Femur (tissue), 1 donor: Measurements from ENCODE around the gene IFNA8.
"Not testable (repeated sequence)": the region's sequence is repeated elsewhere in the genome, so short reads cannot be mapped to it uniquely, and the experiment has no call there.

Source experiments
- DNase-seq: peaks from one replicate; pipeline ENCODE4 v3.0.0-alpha.2; 2017

Gene IFNA8

DNA sequence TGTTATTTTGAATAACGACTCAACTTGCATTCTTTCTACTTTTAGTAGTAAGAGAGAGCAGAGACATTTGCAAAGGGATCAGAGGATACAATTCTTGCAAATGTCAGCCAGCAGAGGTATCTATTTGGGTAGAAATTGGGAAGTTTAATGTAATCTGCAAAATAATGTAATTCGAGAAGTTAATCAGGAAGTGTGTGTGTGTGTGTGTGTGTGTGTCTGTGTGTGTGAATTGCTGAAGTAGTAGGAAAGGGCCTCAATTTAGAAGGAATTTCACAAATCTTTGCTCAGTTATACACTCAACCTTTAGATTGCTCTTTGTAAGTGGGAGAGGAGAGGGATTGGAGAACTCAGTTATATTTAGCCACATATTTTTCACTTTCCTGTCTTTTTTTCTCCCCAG is 20.3 kb downstream of the IFNA8 start:
- DNase-seq, result no peak

DNA sequence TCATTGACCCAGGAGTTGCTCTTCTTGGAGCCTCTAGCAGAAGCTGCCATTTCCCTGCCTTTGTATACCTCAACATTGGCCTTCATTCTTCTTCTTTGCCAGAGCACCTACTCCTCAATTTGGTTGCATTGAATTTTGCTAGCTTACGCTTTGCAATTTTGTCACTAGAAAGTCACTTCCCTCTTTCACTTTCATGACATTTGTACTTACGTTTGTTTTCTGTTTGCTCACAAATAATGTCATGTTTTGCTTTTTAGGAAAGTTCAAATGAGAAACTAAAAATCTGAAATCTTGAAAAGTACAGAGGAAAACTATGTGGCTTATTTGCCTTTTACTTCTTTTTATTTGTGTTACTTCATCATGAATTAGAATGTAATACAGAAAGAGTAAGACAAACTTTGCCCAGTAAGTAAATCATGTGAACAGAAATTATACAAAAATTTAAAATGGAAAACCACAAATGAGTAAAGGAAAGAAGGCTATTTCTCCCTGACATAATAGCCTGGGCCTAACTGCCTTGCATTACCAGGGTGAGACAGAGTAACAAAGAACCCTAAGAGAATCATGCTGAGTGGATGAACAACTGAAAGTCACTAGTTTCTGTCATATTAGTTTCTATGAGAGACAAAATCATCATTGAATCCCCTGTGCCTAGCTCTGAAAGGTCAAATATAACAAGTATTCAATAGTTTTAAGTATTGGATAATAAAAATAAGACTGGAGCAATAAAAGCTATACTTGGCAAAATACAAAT is 23.9 kb downstream of the IFNA8 start:
- DNase-seq, result no peak

DNA sequence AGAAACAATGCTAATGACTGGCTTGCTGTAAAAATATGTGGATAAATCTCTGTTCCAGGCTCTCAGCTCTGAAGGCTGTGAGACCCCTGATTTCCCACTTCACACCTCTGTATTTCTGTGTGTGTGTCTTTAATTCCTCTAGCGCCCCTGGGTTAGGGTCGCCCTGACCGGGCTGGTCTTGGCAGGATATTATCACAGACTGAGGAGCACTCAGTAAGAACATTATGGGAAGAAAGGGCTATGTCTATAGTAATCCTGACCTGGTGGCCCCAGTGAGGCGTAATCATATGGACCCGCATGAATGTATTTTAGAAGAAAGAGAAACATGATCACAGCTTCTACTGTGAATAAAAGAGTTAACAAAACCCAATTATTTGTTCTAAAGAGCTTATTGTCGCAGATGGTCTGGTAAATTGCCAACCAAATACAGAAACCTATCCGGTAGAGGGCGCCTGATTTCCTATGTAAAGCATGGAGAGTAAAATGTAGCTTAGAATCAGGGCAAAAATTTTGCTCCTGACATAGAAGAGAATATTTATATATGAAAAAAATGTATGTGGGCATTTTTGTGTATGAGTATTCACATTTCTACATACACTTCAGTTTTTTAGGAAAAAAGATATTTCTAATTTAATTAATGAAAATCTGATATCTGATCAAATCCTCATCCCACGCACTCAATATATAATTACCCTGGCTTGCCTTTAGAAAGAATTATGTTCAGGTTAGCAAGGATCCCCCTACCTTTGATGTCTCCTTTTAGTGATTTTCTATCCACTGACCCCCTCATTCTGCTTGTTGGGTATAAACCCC is 25.5 kb downstream of the IFNA8 start:
- DNase-seq, result no peak

DNA sequence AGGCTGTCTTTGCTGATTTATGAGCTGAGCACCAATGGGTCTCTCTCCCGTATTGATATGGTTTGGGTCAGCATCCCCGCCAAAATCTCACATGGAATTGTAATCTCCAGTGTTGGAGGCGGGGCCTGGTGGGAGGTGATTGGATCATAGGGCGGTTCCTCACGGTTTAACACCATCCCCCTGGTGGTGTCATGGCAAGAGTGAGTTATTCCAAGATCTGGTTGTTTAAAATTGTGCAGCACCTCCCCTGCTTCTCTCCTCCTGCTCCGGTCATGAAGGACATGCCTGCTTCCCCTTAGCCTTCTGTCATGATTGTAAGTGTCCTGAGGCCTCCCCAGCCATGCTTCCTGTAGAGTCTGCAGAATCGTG is 26.1 kb downstream of the IFNA8 start:
- DNase-seq, result not testable (repeated sequence)

DNA sequence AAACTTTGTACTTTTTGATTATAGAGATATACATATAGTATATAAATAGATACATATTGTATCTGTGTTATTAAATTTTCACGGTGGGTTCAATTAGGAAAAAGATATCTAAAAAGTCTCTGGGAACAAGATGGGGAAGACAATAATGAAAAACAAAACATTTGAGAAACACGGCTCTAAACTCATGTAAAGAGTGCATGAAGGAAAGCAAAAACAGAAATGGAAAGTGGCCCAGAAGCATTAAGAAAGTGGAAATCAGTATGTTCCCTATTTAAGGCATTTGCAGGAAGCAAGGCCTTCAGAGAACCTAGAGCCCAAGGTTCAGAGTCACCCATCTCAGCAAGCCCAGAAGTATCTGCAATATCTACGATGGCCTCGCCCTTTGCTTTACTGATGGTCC is 31.2 kb downstream of the IFNA8 start, which contains the start of gene IFNA1:
IFNA1 (plus strand) TSS at position 301 of the 400 bp plus-strand sequence; CDS start at position 370, 69 bp downstream.
- DNase-seq, result no peak

DNA sequence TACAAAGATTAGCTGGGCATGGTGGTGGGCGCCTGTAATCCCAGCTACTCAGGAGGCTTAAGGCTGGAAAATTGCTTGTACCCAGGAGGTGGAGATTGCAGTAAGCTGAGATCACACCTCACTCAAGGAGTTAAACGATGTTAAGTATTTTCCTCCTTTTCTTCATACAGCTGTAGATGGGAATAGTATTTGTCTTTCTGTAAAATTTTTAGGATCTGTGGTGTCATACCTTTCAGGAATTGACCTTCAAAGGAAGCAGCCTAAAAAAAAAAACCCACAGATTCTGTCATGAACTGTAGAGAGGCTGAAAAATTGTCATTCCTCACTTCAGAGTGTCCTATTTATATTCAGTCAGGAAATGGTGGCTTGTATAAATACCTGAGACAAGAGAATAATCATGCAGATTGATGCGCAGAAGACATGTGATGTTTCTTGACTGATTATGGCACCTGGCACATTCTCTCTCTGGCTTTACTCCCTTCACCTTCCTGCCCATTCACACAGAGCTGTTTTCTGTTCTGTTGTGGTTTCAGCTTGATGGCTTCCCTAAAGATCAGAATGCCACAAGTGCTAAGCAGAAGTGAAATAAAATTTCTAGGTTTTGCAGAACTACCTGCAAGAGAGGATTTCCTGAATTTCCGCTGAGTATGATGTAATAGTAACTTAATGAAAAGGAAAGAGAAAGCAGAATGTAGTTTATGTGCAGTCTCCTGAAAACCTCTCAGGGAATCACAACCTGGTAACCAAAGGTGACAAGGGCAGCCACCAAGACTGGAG is 35.1 kb downstream of the IFNA8 start:
- DNase-seq, result no peak

DNA sequence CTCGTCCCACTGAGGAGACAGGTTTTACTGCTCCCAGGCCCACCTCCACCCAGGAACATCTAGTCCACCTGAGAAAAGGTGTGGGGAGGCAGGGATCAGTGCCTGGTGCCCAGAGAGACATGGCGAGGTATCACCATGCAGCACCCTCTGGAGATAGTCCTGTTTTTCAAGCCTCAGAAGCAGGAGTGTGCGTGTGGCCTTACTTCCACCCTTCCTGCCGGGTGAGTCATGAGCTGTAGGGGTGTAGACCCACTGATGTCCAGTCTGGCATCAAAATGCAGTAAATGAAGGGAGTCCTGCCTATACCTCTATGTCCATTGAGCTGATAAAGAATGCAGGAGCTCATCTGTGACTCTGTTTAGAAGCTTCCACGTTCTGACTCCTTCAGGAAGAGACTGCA is 40.4 kb downstream of the IFNA8 start:
- not testable (repeated sequence) for DNase-seq

DNA sequence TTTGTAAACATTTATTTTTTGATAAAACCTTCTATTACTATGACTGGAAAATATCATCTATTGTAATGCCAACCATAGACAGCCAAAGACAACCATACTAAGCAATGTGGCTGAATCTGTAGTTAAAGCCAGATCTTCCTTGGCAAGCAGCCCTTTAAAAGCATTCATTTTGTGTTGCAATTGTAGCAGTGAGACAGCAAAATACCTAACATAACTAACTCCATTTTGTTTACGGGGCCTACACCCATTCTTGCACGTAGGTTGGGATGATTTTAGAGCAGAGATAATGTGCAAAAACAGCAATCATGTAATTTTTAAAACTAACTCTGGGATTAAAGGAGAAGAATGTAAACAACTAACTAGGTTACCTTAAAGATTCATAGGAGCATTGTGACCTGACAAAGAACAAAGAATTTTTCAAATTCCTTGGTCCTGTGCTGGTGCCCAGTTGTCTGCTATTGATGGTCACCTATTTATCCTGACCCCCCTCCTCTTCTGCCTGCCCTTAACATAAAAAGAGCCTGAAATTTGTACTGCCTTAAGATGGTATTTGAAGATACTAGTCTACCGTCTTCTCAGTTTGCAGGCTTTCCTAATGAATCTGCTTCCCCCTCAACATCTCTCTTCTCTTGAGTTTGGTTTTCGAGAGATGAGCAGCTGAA is 41.9 kb downstream of the IFNA8 start:
- no peak for DNase-seq

DNA sequence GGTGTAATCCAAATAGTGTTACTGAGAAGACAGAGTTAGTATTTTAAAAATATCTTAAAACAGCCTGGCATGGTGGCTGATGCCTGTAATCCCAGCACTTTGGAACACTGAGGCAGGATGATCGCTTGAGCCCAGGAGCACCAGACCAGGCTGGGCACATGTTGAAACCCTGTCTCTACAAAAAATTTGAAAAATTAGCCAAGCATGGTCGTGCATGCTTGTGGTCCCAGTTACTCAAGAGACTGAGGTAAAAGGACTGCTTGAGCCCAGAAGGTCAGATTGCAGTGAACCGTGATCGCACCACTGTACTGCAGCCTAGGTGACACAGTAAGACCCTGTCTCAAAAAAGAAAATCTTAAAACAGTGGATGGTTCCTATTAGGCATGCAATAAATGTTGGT is 43.8 kb downstream of the IFNA8 start:
- DNase-seq, result no peak

DNA sequence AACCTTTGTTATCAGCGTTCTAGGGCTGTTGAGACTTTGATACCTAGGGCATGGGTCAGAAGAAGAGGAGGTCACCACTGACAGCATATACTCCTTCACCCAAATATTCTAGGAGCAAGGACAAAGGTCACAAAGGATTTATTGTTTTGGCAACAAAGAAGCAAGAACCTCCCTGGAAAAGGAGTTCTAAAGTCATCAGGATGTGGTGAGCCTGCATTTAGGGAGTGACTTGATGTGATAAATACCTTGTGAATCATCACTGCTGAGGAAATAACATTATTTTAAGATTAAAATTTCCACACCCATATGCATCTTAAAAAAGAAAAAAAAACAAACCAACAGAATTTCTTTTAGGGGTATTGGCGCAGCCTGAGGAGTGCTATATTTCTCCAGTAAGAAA is 45.2 kb downstream of the IFNA8 start:
- DNase-seq, result no peak

DNA sequence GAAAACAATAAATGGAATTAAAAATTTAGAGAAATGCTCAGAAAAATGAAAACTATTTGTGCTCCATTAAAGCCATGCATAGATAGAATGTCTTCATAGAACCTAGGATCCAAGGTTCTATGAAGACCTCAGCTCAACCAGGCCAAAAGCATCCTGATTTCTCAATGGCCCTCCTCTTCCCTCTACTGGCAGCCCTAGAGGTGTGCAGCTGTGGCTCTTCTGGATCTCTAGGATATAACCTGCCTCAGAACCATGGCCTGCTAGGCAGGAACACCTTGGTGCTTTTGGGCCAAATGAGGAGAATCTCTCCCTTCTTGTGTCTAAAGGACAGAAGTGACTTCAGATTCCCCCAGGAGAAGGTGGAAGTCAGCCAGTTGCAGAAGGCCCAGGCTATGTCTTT is 46.4 kb downstream of the IFNA8 start:
- no peak for DNase-seq
